HG03139 (cell line): ENCODE measurements around the gene UACA.
"Not testable (repeated sequence)": the region's sequence is repeated elsewhere in the genome, so short reads cannot be mapped to it uniquely, and the experiment has no call there.

Source experiments
- ATAC-seq: cut with Tn5 transposase; IDR thresholded peaks from one replicate; pipeline ENCODE4 v1.9.1; 2021; ENCODE audit not compliant: unreplicated experiment

The UACA gene

GRCh38 chr15:70629735-70630273, 133.6 kb downstream of the UACA start:
- ATAC-seq = no peak

- no peak for ATAC-seq
Measured at GRCh38 chr15:70628549-70628896, 134.8 kb downstream of the UACA start.

GRCh38 chr15:70627734-70628548, 135.4 kb downstream of the UACA start:
- ATAC-seq = no peak

- ATAC-seq = no peak
Measured at GRCh38 chr15:70627322-70627721, 136.0 kb downstream of the UACA start.

- no peak for ATAC-seq
Measured at GRCh38 chr15:70625438-70625837, 137.9 kb downstream of the UACA start.

GRCh38 chr15:70625011-70625410, 138.3 kb downstream of the UACA start:
- ATAC-seq = no peak

- no peak for ATAC-seq
Measured at GRCh38 chr15:70618929-70619328, 144.4 kb downstream of the UACA start.

- no peak for ATAC-seq
Measured at GRCh38 chr15:70617911-70618287, 145.5 kb downstream of the UACA start.

- ATAC-seq = no peak
Measured at GRCh38 chr15:70617076-70617910, 146.1 kb downstream of the UACA start.

GRCh38 chr15:70616311-70616756, 147.0 kb downstream of the UACA start:
- ATAC-seq = not testable (repeated sequence)

GRCh38 chr15:70615435-70616310, 147.7 kb downstream of the UACA start:
- no peak for ATAC-seq

GRCh38 chr15:70614221-70614620, 149.1 kb downstream of the UACA start:
- ATAC-seq = no peak

GRCh38 chr15:70613271-70613670, 150.1 kb downstream of the UACA start:
- ATAC-seq = no peak

GRCh38 chr15:70611286-70611685, 152.1 kb downstream of the UACA start:
- no peak for ATAC-seq

- ATAC-seq = no peak
Measured at GRCh38 chr15:70610541-70610940, 152.8 kb downstream of the UACA start.

- no peak for ATAC-seq
Measured at GRCh38 chr15:70609889-70610288, 153.5 kb downstream of the UACA start.

- no peak for ATAC-seq
Measured at GRCh38 chr15:70608144-70608543, 155.2 kb downstream of the UACA start.

- no peak for ATAC-seq
Measured at GRCh38 chr15:70605606-70606410, 157.6 kb downstream of the UACA start.

GRCh38 chr15:70604666-70605315, 158.6 kb downstream of the UACA start:
- ATAC-seq = no peak
